Left forelimb (tissue), 1 donor: ENCODE results near the gene SLC4A5.
"Not testable (repeated sequence)": the region's sequence is repeated elsewhere in the genome, so short reads cannot be mapped to it uniquely, and the experiment has no call there.

ENCODE experiments used
- DNase-seq: peaks from one replicate; pipeline ENCODE4 v3.0.0-alpha.2; 2018; ENCODE audit warnings: low spot score

The SLC4A5 gene

GRCh38 chr2:74367789-74368188 is 24.6 kb upstream of the SLC4A5 start:
- no peak for DNase-seq

DNA sequence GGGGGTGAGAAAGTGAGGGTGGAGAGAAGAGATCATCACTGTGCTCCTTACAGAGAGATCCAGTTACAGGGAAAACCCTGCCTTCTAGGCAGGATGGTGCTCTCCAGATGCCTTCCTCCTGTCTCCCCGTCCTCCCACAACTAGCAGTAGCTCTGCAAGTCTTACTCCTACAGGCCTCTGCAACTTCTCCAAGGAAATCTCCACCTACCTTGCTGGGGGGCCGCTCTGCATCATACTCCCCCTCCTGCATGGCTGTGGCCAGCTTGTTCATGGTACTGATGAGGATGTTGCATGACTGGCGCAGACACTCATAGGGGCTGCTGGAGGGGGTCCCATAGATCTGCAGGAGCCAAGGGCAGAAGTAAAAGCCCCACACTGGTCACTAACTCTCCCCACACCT is 22.8 kb upstream of the SLC4A5 start:
- DNase-seq, result no peak

- DNase-seq, result no peak
These were observed 21.6 kb upstream of the SLC4A5 start for GRCh38 chr2:74364533-74365505.

GRCh38 chr2:74361327-74361726 is 18.1 kb upstream of the SLC4A5 start:
- DNase-seq, result no peak

DNA sequence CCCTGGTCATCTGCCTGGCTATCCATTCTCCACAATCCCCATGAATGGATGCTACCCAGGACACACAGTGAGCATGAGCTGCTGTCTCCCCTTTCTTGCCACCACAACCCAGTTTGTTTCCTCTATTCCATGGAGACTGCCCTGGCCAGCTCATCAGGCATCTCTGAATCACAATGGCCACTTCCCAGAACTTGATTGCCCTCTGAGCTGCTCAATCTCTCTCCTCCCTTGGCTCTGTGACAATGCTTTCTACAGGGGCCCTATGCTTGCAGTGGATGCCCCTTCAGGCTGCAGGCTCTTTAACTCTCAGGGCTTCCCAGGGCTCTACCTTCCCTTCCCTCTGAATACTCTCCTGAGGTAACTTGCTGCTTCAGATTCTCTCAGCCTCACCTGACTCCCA is 14.4 kb upstream of the SLC4A5 start:
- DNase-seq, result no peak

GRCh38 chr2:74349889-74350288 is 6.7 kb upstream of the SLC4A5 start:
- peak; percentile 1 for DNase-seq

- peak; percentile 45 for DNase-seq
These were observed 4.5 kb upstream of the SLC4A5 start for GRCh38 chr2:74347742-74348141.

DNA sequence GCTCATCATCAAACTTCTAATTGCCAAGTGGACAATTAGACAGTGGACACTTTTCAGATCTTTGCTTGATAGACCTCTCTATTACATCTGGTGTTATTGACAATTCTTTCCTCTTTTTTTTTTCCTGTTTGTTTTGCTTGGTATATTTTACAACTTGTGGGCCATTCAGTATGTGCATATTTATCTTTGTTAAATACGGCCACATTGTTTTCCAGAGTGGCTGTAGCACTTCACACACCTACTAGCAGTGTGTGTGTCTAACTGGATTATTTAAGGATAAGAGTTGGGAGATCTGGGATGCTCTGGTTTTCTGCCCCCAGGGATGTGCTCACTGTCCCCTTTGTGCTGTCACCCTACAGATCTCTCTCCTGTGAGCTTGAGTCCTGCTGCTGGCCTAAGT is 4.1 kb upstream of the SLC4A5 start:
- DNase-seq, result no peak

GRCh38 chr2:74345272-74345943 is 2.2 kb upstream of the SLC4A5 start:
- no peak for DNase-seq

DNA sequence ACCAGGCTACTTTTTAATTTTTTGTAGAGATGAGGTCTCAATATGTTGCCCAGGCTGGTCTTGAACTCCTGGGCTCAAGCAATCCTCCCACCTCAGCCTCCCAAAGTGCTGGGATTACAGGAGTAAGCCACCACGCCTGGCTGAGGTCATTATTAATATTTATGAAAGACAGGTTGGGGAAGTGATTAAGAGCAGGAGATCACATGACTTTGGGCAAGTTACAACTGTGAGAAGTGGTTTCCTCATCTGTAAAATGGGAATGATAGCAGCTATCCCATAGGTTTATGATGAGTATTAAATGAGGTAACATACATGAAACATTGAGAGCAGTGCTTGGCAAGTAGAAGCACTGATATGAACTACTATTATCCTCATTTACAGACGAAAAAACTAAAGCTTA is 7.0 kb downstream of the SLC4A5 start:
- not testable (repeated sequence) for DNase-seq

DNA sequence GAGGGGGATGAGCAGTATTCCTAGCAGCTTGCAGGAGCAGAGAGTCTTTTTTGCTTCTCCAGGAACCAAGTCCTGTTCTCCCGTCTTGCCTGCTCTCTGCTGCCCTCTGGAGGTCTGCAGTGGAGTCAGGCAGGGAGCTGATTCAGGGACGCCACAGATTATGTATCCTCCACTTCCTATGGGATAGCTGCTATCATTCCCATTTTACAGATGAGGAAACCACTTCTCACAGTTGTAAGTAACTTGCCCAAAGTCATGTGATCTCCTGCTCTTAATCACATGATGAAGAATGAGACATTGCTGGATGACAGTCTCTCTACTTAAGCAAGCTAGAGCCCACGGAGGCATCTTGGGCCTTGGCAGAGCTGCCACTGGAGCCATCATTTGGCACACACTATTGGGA is 8.3 kb downstream of the SLC4A5 start:
- DNase-seq, result peak; percentile 72

- no peak for DNase-seq
These were observed 9.2 kb downstream of the SLC4A5 start for GRCh38 chr2:74333896-74334586.

DNA sequence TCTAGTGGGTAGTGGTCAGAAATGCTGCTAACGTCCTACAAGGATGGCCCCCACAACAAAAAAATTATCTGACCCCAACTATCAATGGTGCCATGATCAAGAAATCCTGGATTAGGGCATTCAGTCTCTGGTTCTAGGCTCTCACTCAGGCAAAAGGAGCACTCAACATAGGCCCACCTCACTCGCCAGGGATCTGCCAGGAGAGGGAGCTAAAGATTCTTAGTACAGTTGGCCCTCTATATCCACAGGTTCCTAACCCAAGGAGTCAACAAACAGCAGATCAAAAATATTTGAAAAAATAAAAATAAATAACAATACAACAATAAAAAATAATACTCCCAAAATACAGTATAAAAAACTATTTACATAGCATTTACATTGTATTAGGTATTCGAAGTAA is 10.0 kb downstream of the SLC4A5 start:
- no peak for DNase-seq

DNA sequence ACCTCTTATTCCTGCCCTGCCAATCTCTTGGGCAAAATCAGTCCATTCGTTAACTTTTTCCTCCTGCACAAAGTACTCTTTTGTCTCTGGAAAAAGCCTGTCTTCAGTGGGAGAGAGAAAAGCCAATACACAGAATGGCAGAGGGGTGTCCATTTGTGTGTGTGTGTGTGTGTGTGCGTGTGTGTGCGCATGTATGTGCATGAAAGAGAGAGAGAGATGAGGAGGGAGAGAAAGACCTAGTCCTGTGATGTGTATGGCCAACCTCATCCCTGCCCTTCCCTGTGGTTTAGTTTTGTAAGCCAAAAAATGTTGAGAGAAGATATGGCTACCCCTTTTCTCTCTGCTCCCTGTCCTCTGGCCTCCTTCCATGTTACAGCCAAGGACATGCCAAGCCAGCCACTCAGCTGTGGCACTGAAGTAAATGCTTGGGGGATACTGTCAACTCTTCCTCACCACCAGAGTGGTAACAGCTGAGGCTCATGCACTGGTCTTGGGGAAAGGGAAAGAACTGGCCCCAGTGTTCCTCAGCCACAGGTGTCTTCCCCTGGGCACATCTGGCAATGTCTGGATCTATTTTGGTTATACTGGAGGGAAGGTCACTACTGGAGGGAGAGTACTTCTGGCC is 10.6 kb downstream of the SLC4A5 start:
- no peak for DNase-seq

DNA sequence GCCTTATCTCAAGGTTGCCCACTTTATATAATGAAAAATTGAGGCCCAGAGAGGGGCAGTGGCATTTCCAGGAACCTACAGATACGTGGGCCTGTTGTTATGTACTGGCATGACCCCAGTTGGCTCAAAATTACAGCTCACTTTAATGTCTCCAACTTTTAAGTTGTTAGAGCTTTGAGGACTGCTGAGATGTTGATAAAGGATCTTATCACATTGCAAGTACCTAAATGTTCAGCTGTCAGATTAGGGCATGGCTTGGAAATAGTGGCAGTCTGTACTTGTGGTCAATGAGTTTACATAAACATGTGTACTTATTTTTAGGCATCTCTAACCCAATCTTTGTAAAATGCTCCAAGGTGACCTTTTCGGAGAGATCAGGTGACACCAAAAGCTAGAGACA is 14.6 kb downstream of the SLC4A5 start:
- no peak for DNase-seq

DNA sequence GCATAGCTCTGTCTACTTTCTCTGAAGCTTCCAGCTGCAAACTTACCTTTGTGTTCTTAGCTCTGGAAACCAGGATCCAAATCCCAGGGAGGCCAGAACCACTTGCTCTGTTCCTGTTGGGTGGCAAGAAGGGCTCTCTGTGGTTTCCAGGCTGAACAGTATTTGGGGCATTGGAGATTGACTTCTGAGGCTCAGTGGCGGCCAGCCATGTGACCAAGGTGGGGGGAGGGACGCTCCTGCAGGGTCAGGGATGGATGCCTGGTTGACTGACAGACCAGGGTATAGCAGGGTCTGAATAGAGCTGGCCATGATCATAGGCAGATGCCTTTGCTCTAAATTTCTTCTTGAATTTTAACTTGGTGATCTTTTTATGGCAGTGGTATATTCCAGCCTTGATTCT is 15.1 kb downstream of the SLC4A5 start:
- no peak for DNase-seq

GRCh38 chr2:74327627-74328026 is 15.6 kb downstream of the SLC4A5 start:
- DNase-seq, result no peak

DNA sequence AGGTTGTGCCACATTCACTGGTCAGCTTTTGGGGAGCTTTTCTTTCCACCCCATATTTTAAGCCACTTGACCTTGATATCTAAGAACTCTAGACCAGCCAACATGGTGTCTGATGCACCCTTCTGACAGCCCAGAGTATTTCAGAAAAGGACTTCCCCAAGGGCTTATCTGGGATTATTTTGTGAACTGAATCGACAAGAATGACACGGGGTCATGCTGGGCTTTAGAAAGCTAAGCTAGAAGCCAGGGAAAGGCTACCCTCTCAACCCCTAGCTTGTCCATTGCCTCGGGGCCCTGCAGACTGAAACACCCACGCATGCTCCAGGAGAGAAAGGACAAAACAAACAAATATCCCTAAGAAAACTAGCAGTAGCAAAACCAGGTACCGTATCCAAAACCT is 16.0 kb downstream of the SLC4A5 start:
- DNase-seq, result no peak

DNA sequence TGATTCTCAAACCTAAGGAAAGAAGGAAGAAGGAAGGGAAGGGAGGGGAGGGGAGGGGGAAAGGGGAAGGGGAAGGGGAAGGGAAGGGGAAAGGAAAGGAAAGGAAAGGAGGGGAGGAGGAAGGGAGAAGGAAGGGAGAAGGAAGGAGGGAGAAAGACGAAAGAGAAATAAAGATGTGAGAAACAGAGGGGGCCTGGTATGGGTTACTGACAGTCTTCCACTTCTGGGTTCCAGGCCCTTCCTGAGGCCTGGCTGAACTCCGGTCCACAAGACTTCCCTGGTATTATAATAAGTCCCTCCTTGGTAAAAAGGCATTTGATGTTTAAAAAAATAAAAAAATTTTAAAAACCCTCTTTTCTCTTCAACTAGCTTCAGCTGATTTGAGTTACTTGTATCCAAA is 17.4 kb downstream of the SLC4A5 start:
- no peak for DNase-seq

GRCh38 chr2:74321737-74322136 is 21.5 kb downstream of the SLC4A5 start:
- no peak for DNase-seq

- DNase-seq, result no peak
These were observed 25.5 kb downstream of the SLC4A5 start for GRCh38 chr2:74317701-74318100.

DNA sequence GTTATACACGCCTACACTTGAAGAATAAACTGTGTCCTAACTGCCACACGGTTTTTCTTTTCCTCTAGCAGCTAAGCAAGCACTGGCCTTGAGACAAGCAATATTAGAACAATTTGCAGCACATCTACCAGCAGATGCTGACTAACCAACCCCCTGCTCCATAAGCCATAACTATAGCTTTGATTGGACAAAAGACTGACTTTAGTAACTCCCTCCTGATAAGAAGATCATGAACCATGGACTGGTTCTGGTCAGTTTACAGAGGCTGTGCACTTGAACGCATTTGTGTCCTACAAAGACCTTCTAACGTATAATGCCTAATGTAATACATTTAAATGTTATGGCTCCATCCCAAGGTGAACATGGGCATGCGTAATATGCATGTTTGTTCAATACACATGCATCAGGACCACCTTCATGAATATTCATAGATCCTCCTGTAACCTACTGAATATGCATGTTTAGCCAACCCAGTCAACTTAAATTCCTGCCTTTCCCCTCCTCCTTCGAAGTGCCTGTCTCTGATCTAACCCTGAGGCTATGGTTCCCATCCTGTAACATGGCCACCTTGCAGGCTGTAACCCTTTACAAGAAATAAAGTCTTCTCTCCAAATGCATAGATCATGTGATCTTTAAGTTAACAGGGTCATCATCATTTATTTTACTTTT is 26.5 kb downstream of the SLC4A5 start:
- no peak for DNase-seq
